GM12878 (cell line): ENCODE measurements around the gene FAM83G. TPM values are rescaled to one million over a fixed set of nuclear protein-coding genes. Genes with fewer than 3 reads are reported as not detected.

Experiments used
- ATAC-seq: fragments of 200-7000 bp; cut with Tn5 transposase; 3 replicates; pipeline ENCODE4 v1.9.1; 2020; ENCODE audit warnings: mild to moderate bottlenecking, moderate library complexity
- BruUV-seq: library from RNA; stranded (reverse); fragments of 400-500 nt; replicated peaks from 2 replicates; lab custom pipeline; 2021; lab: Mats Ljungman, UMichigan
- CTCF ChIA-PET: fragments of 300-600 bp; sonication (Branson Sonifier 250); formaldehyde crosslinking; extraction: SDS; loops from one replicate; lab custom pipeline; 2021; ENCODE audit warnings: inconsistent platforms; lab: Yijun Ruan, JAX
- POLR2A ChIA-PET: fragments of 350-600 bp; formaldehyde crosslinking; extraction: SDS; loops from one replicate; lab custom pipeline; 2021; ENCODE audit warnings: inconsistent platforms; lab: Charles Lee
- RAD21 ChIA-PET: fragments of 300-600 bp; sonication (Branson Sonifier 250); formaldehyde crosslinking; loops from one replicate; lab custom pipeline; 2023; ENCODE audit warnings: antibody characterized with exemption; ENCODE audit not compliant: unreplicated experiment; lab: Charles Lee
- SMC1A ChIA-PET: fragments of 300-600 bp; sonication (Branson Sonifier 250); formaldehyde crosslinking; loops from one replicate; lab custom pipeline; 2023; ENCODE audit not compliant: unreplicated experiment, uncharacterized antibody; lab: Charles Lee
- DNase-seq: peaks from one replicate; pipeline ENCODE4 v3.0.0-alpha.2; 2011; ENCODE audit warnings: low read depth, low spot score
- FAIRE-seq: peaks from 3 replicates; lab custom pipeline; 2011; peaks lifted over from hg19 to GRCh38; lab: Jason Lieb, UNC
- H2AFZ ChIP-seq: 2 replicates; pipeline ENCODE4 v1.6.0; 2011; ENCODE audit warnings: low read depth, low read length, control low read depth; ENCODE audit not compliant: control insufficient read depth
- H3K27ac ChIP-seq: 2 replicates; pipeline ENCODE4 v1.5.1; 2011; ENCODE audit warnings: control low read depth; ENCODE audit not compliant: control insufficient read depth, insufficient read depth
- H3K27me3 ChIP-seq, 2 experiments: replicated peaks in 1 of 2; 2 replicates each; pipeline versions ENCODE4 v1.6.0 to v1.6.1; 2011; ENCODE audit warnings: low read length in 1 of 2; ENCODE audit not compliant: control insufficient read depth in 2 of 2, insufficient read depth in 2 of 2
- H3K36me3 ChIP-seq, 2 experiments: 2 replicates each; pipeline ENCODE4 v1.5.1; 2011; ENCODE audit warnings: low read length in 1 of 2; ENCODE audit not compliant: control insufficient read depth in 2 of 2, insufficient read depth in 2 of 2
- H3K4me1 ChIP-seq: 2 replicates; pipeline ENCODE4 v1.6.1; 2011; ENCODE audit warnings: mild to moderate bottlenecking, low read length, moderate library complexity, mixed read lengths; ENCODE audit not compliant: control insufficient read depth, insufficient read depth
- H3K4me2 ChIP-seq: 2 replicates; pipeline ENCODE4 v1.6.0; 2011; ENCODE audit warnings: control low read depth; ENCODE audit not compliant: control insufficient read depth, insufficient read depth
- H3K4me3 ChIP-seq: fragments of 200-600 bp; sonication (generic); 2 replicates; pipeline ENCODE4 v1.5.1; 2016
- H3K79me2 ChIP-seq: 2 replicates; pipeline ENCODE4 v1.6.0; 2011; ENCODE audit warnings: low read length; ENCODE audit not compliant: control insufficient read depth, insufficient read depth
- H3K9ac ChIP-seq: 2 replicates; pipeline ENCODE4 v1.8.0; 2011; ENCODE audit warnings: low read length, control low read depth, mixed read lengths; ENCODE audit not compliant: control insufficient read depth, insufficient read depth
- H3K9me3 ChIP-seq: replicated peaks from 3 replicates; pipeline ENCODE4 v1.5.1; 2011; ENCODE audit warnings: mild to moderate bottlenecking, low read length; ENCODE audit not compliant: control insufficient read depth, insufficient read depth
- H4K20me1 ChIP-seq: 2 replicates; pipeline ENCODE4 v1.6.0; 2011; ENCODE audit not compliant: control insufficient read depth, insufficient read depth
- IKZF1 ChIP-seq: fragments of 450-650 bp; conservative IDR thresholded peaks from 2 replicates; pipeline ENCODE4 v1.6.1; 2017; ENCODE audit warnings: antibody characterized with exemption, mild to moderate bottlenecking
- IRF4 ChIP-seq: IDR thresholded peaks from 2 replicates; pipeline ENCODE4 v1.6.1; 2011; ENCODE audit warnings: low read depth, low read length
- KLF5 ChIP-seq: fragments of 450-650 bp; IDR thresholded peaks from 2 replicates; pipeline ENCODE4 v1.6.1; 2014; ENCODE audit warnings: mild to moderate bottlenecking; ENCODE audit not compliant: partially characterized antibody
- MEF2B ChIP-seq: fragments of 450-650 bp; IDR thresholded peaks from 2 replicates; pipeline ENCODE4 v1.6.1; 2018; ENCODE audit warnings: mild to moderate bottlenecking, moderate library complexity; ENCODE audit not compliant: partially characterized antibody, poor library complexity, severe bottlenecking
- NFYA ChIP-seq: IDR thresholded peaks from 2 replicates; pipeline ENCODE4 v1.6.1; 2011; ENCODE audit warnings: low read depth, mild to moderate bottlenecking, low read length, improper control_type of control experiment, borderline replicate concordance
- PAX8 ChIP-seq: fragments of 450-650 bp; IDR thresholded peaks from 2 replicates; pipeline ENCODE4 v1.6.1; 2017; ENCODE audit warnings: mild to moderate bottlenecking, moderate library complexity
- PML ChIP-seq: IDR thresholded peaks from 2 replicates; pipeline ENCODE4 v1.6.1; 2012; ENCODE audit warnings: low read length, inconsistent platforms
- SMARCA5 ChIP-seq: fragments of 450-650 bp; IDR thresholded peaks from 2 replicates; pipeline ENCODE4 v1.6.1; 2017; ENCODE audit warnings: mild to moderate bottlenecking
- TCF7 ChIP-seq: IDR thresholded peaks from 2 replicates; pipeline ENCODE4 v1.6.1; 2014; ENCODE audit warnings: antibody characterized with exemption, borderline replicate concordance
- ZSCAN29 ChIP-seq: fragments of 450-650 bp; IDR thresholded peaks from 2 replicates; pipeline ENCODE4 v1.6.1; 2017; ENCODE audit warnings: mild to moderate bottlenecking, moderate library complexity
- WGBS: methylation state at CpG from one replicate; pipeline ENCODE4 v1.1.6; 2016; ENCODE audit warnings: low lambda C conversion rate; ENCODE audit not compliant: insufficient replicate concordance, insufficient coverage; ENCODE audit errors: missing lambda C conversion rate; 5-methylcytosine and 5-hydroxymethylcytosine counted together
- in situ Hi-C: fragments of 300-500 bp; cut with MboI; formaldehyde crosslinking; loops from 9 replicates; pipeline ENCODE4 v1.14.3; 2018; ENCODE audit warnings: mixed read lengths
- intact Hi-C: fragments of 100-400 bp; cut with micrococcal nuclease; formaldehyde crosslinking; loops from one replicate; pipeline ENCODE4 v1.14.2; 2022; ENCODE audit not compliant: unreplicated experiment
- polyA plus RNA-seq, 11 experiments: library from polyadenylated mRNA; depleted of rRNA in 4 of 11; unstranded in 6 of 11; stranded (reverse) in 5 of 11; fragments of >200 nt; fragmentation: Nextera tagmentation in 4 of 11; fragmentation: Illumina TruSeq in 1 of 11; extraction: Ambion mirVana in 4 of 11; extraction: Trizol in 1 of 11; gene quantifications; 1 replicate in 1 of 11; 2 replicates in 10 of 11; pipeline versions ENCODE4 v1.2.1 to v1.2.3, GENCODE V29; 2011 to 2016; ENCODE audit warnings: inconsistent platforms in 2 of 11, missing spikeins in 2 of 11, low read depth in 1 of 11
- total RNA-seq, 4 experiments: library from RNA; depleted of rRNA in 3 of 4; stranded (reverse); fragments of >200 nt in 3 of 4; fragmentation: Illumina TruSeq in 1 of 4; extraction: Trizol in 1 of 4; gene quantifications; 2 replicates each; pipeline versions ENCODE4 v1.2.1 to v1.2.3, GENCODE V29; 2013 to 2021
- TF ChIP-seq, protein P1 (sequence below): fragments of 450-650 bp; IDR thresholded peaks from 2 replicates; pipeline ENCODE4 v1.6.1; 2017; ENCODE audit warnings: borderline replicate concordance
- TF ChIP-seq, protein P2 (sequence below): fragments of 450-650 bp; IDR thresholded peaks from 2 replicates; pipeline ENCODE4 v1.6.1; 2016; ENCODE audit warnings: mild to moderate bottlenecking, moderate library complexity, borderline replicate concordance
- TF ChIP-seq, protein P3 (sequence below): fragments of 450-650 bp; IDR thresholded peaks from 2 replicates; pipeline ENCODE4 v1.6.1; 2014; ENCODE audit warnings: mild to moderate bottlenecking

FAM83G gene
- total and polyA plus RNA-seq, 10 of the 15 experiments (the other 5 are each of a cell fraction or from before 2014, with no cell fraction given): 0.03 to 16.7 (median 6.5) TPM

GRCh38 chr17:18948476-18949006 lies 56.0 kb downstream of the FAM83G start (continued):
- no peak for TF ChIP-seq SMARCA5

- Histone ChIP-seq H3K79me2 (no peaks in the 10 kb centered on the region), H3K4me2 (no peak overlapping the region), H3K4me1 (peaks cover 6% of the 10 kb centered on the region), H3K9ac (no peak overlapping the region), H3K9me3 (no peaks in the 10 kb centered on the region), H4K20me1 (no peaks in the 10 kb centered on the region), H3K36me3 (no peaks in the 10 kb centered on the region), H3K27ac (no peak overlapping the region), H2AFZ (no peak overlapping the region), H3K4me3 (no peak overlapping the region), H3K27me3 (no peaks in the 10 kb centered on the region; a peak in 1 of 4 replicates)
- RAD21 ChIA-PET: no interaction called here
- CTCF ChIA-PET: interaction anchor here (1.4 kb wide), 1 partner anchor 13 kb away, joined by 3 read pairs; no protein-coding TSS in a partner anchor
- POLR2A ChIA-PET: interaction anchor here (0.6 kb wide), 2 partner anchors 21 to 51 kb away, joined by 3 to 7 read pairs; no protein-coding TSS in a partner anchor
- WGBS: 41% methylated on average over 6 of the region's 6 CpGs
- BruUV-seq: no TSS peak
- FAIRE-seq (no peak), ATAC-seq (no peak), DNase-seq (no peak)
- intact Hi-C loops: no loop called here
- no peak for TF ChIP-seq PAX8
- no peak for TF ChIP-seq KLF5
- TF ChIP-seq, protein P1, sequence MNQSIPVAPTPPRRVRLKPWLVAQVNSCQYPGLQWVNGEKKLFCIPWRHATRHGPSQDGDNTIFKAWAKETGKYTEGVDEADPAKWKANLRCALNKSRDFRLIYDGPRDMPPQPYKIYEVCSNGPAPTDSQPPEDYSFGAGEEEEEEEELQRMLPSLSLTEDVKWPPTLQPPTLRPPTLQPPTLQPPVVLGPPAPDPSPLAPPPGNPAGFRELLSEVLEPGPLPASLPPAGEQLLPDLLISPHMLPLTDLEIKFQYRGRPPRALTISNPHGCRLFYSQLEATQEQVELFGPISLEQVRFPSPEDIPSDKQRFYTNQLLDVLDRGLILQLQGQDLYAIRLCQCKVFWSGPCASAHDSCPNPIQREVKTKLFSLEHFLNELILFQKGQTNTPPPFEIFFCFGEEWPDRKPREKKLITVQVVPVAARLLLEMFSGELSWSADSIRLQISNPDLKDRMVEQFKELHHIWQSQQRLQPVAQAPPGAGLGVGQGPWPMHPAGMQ: no peak
- TF ChIP-seq, protein P2, sequence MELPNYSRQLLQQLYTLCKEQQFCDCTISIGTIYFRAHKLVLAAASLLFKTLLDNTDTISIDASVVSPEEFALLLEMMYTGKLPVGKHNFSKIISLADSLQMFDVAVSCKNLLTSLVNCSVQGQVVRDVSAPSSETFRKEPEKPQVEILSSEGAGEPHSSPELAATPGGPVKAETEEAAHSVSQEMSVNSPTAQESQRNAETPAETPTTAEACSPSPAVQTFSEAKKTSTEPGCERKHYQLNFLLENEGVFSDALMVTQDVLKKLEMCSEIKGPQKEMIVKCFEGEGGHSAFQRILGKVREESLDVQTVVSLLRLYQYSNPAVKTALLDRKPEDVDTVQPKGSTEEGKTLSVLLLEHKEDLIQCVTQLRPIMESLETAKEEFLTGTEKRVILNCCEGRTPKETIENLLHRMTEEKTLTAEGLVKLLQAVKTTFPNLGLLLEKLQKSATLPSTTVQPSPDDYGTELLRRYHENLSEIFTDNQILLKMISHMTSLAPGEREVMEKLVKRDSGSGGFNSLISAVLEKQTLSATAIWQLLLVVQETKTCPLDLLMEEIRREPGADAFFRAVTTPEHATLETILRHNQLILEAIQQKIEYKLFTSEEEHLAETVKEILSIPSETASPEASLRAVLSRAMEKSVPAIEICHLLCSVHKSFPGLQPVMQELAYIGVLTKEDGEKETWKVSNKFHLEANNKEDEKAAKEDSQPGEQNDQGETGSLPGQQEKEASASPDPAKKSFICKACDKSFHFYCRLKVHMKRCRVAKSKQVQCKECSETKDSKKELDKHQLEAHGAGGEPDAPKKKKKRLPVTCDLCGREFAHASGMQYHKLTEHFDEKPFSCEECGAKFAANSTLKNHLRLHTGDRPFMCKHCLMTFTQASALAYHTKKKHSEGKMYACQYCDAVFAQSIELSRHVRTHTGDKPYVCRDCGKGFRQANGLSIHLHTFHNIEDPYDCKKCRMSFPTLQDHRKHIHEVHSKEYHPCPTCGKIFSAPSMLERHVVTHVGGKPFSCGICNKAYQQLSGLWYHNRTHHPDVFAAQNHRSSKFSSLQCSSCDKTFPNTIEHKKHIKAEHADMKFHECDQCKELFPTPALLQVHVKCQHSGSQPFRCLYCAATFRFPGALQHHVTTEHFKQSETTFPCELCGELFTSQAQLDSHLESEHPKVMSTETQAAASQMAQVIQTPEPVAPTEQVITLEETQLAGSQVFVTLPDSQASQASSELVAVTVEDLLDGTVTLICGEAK: no peak
- TF ChIP-seq IRF4: no peak
- TF ChIP-seq PML: no peak
- no peak for TF ChIP-seq ZSCAN29
- no peak for TF ChIP-seq NFYA
- TF ChIP-seq TCF7: no peak
- TF ChIP-seq IKZF1: no peak
- TF ChIP-seq, protein P3, sequence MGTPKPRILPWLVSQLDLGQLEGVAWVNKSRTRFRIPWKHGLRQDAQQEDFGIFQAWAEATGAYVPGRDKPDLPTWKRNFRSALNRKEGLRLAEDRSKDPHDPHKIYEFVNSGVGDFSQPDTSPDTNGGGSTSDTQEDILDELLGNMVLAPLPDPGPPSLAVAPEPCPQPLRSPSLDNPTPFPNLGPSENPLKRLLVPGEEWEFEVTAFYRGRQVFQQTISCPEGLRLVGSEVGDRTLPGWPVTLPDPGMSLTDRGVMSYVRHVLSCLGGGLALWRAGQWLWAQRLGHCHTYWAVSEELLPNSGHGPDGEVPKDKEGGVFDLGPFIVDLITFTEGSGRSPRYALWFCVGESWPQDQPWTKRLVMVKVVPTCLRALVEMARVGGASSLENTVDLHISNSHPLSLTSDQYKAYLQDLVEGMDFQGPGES: no peak
- no peak for TF ChIP-seq SMARCA5
- no peak for TF ChIP-seq MEF2B
- in situ Hi-C loops: no loop called here
- SMC1A ChIA-PET: interaction anchor here (1.1 kb wide), 1 partner anchor 9 kb away, joined by 3 read pairs; no protein-coding TSS in a partner anchor
Observed at GRCh38 chr17:18947866-18948265, 56.7 kb downstream of the FAM83G start.
